Left renal pelvis (tissue), 4 donors: Measurements from ENCODE around the gene ADRM1. TPM values are rescaled to one million over a fixed set of nuclear protein-coding genes. Genes with fewer than 3 reads are reported as not detected.

Experiments
- DNase-seq, 4 donors: peaks; one replicate each; pipeline ENCODE4 v3.0.0-alpha.2; 2013; ENCODE audit warnings: low read depth in 4 of 4, low spot score in 3 of 4
- polyA plus RNA-seq, 4 donors: library from polyadenylated mRNA; unstranded; fragments of 120-200 nt; gene quantifications; one replicate each; pipeline ENCODE4 v1.2.1, GENCODE V29; 2013; ENCODE audit not compliant: insufficient read length in 4 of 4

Gene ADRM1
- polyA plus RNA-seq, 4 donors = 38.6 to 62.8 (median 43.8) TPM

DNA sequence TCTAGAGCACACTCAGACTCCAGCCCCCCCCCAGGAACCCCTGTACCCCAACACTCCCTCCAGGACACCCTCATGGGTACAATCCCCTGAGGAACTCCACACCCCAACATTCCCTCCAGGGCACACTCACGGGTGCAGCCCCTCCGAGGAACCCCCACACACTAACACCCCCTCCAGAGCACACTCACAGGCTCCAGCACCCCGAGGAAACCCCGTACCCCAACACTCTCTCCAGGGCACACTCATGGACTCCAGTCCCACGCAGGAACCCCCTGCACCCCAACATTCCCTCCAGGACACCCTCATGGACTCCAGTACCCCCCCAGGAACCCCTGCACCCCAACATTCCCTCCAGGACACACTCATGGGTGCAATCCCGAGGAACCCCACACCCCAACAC, 32.7 kb downstream of the ADRM1 start:
- no peak for DNase-seq

DNA sequence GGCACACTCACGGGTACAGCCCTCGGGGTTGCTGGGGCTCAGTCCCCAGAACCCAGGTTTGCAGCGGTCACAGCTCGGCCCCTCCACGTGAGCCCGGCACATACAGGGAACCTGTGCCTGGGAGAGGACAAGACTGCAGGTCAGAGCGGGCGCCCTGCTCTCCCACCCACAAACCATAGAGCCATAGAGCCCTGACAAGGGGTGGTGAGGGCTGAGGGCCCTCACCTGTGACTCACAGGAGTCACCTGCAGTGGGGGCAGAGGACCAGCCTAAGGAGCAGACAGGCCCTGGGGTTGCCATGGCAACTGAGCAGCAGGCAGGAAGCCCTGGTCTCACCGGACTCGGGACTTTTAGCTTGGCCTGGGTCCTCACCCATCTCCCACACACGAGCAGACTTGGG, 33.5 kb downstream of the ADRM1 start:
- DNase-seq = no peak

DNA sequence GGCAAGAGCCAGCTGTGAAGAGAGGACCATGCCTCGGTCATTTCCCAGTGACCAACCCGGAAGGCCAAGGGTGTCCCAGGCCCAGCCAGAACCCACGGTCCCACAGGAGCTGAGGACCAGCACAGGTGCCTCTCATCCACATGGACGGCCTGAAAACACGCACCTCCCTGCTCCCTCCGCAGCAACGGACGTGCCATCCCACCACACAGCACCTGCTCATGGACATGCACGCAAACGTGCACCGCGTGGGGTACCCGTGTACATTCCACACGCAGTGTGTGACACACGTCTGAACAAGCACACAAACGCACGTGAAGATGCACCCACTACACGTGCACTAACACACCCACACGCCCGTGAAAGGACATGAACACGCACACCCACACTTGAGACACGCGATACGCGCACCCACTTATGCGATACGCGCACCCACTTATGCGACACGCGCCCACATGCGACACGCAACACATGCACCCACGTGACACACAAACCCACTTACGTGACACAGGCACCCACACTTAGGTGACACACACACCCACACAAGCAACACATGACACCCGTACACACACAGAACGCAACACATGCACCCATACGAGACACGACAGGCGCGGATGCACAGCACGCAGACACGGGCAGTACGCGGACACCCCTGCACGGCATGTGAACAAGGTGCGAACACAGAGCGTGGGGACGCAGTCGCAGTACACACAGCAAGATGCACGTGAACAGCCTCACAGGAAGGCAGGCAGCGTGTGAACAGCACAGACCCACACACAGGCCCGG, 34.2 kb downstream of the ADRM1 start:
- no peak for DNase-seq

DNA sequence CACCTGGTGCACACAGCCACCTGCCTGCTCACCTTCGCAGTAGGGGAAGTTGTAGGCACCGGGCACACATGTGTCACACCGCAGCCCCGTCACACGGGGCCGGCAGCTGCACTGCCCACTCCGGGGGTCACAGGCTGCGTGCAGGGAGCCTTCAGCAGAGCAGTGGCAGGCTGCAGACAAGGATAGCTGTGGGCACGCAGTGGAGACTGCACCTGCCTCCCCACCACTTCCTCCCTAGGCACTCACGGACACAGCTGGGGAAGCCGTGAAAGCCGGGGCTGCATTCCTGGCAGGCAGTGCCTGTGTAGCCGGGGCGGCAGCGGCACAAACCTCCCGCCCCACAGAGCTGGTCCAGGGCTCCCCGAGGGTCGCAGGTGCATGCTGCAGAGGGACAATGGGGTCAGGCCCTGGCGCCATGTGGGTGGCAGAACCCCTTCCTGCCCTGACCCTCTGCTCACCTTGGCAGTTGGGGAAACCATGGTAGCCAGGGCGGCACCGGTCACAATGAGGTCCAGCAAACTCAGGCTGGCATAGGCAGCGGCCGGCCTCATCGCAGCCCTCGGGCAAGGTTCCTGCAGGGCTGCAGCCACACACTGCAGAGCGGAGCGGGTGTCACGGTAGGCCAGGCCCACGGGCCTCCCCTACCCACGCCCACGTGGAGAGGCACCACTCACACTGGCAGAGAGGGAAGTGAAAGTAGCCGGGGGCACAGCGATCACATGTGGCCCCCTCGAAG, 34.9 kb downstream of the ADRM1 start:
- no peak for DNase-seq

DNA sequence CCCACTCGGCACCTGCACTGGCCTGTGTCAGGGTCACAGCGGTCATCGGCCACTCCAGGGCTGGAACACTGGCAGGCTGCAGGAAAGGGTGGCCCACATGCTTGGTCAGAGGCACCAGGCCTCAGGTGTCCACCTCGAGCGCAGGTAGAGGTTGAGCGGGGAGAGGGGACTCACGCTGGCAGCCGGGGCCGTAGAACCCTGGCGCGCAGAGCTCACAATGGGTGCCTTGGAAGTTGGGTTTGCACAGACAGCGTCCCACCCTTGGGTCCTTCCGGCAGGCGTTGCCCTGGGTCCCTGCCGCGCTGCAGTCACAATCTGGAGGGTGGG, 35.5 kb downstream of the ADRM1 start:
- DNase-seq = no peak

DNA sequence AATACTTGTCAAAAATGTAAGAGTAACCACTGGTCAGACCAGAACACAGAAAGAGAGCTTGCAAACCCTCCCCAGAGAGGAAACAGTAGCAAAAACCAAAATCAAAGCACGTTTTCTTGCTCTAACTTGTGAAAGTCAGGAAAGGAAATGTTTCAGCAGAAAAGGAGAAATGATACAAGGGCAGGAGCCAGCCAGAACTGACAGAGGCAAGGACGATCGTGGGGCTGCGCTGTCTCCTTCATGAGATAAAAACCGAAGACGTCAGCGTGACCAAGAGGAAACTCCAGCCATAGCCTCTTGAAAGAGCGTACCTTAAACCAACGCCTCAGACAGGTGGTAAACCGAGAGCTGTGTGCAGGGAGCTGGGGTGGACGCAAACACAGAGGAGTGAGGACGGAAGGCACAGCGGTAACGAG, 36.9 kb downstream of the ADRM1 start:
- no peak for DNase-seq

DNA sequence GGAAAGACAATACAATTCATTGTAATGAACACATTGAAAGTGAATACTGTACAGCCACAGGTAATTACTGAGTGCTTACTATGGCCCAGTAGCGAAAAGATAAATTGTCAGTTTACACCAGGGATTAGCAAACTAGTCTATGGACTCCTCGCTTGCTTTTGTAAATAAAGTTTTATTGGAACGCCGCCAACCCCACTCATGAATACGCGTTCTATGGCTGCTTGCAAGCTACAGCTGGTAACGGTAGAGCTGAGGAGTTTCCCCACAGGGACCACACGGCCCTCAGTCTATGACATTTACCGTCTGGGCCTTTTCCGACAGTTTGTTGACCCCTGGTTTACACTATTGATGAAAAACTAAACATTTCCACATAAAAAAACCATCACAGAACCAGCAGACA, 40.1 kb downstream of the ADRM1 start:
- DNase-seq = no peak

DNA sequence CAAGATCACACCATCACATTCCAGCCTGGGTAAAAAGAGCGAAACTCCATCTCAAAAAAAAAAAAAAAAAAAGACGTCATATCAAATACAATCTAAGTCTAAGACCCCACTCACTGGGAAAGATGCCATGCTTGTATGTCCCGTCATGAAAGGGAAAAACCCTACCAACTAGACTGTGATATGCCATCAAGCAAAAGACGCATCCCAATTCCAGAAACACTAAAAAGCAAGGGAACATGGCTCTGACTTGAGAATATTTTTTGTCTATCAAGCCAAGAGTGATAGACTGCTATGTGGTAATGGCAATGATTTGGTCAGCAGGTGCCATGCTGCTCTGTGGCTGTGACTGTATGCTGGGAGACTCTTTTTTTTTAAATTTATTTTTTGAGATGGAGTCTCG, 41.3 kb downstream of the ADRM1 start:
- no peak for DNase-seq

DNA sequence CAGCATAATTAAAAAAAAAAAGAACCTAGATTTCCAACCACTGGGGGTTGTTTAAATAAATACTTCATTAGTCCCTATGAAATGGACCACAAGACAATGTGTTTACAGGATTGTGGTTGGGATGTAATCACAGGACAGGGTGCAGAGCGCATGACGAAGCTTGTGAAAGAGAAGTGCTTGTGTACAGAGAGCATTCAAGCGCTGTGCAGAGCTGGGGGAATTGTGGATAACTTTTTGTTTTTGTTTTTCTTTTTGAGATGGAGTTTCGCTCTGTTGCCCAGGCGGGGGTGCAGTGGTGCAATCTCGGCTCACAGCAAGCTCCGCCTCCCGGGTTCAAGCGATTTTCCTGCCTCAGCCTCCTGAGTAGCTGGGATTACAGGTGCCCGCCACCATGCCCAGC, 42.0 kb downstream of the ADRM1 start:
- DNase-seq = no peak

DNA sequence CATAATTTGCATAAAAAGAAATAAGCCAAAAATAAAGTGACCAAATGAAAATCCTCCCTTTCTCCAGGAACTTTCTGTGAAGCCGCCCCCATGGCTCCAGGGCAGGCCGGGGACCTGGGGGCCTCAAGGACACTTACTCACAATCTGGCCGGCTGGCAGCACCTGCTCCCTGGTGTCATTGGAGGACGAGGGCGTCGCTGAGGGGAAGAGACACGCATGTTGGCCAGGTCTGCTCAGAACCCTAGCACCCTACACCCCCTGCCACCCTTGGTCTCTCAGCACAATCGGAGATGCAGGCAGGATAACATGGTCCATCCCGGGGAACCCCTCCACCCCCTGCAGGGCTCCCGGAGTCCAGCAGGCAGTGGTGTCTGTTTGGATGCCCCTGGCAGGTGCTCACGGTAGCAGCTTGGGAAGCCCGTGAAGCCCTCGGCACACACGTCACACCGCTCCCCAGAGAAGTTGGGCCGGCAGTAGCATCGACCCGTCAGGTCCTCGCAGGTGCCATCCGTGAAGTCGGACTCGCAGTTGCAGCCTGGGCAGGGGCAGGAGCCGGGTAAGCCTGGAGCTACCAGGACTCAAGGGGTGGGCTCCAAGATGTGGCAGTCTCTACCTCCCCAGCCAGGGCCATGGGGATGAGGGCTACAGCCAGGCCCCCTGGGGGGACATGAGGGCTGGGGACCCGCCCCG, 43.0 kb downstream of the ADRM1 start:
- no peak for DNase-seq

DNA sequence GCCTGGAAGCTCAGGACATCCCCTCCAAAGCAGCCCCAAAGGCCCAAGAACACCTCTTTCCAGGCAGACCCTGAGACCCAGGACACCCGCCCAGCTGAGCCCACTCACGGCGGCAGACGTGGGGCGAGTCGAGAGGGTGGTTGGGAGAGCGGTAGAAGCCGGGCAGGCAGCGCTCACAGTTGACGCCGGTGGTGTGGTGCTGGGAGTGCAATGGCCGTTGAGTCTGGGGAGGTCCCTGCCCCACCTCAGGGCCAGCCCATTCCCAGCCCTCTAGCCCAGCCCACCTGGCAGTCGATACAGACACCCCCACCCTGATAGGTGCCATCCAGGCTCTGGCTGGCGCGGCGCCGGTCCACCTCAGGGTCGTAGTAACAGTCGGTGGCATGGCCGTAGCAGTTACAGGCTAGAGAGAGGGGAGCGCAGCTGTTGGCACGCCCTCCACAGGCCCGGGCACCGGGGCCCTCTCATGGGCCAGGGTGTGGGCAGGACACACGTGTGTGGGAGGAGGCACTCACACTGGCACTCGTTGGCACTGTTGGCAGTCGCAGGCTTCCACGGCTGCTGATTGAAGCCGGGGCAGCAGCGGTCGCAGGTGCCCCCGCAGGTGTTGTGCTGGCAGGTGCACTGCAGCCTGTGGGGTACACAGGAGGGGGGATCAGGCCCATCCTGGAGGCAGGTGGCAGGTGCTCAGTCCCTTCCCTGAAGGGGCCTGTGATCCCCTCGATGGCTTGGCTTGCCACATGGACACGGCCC, 43.8 kb downstream of the ADRM1 start:
- DNase-seq = no peak

DNA sequence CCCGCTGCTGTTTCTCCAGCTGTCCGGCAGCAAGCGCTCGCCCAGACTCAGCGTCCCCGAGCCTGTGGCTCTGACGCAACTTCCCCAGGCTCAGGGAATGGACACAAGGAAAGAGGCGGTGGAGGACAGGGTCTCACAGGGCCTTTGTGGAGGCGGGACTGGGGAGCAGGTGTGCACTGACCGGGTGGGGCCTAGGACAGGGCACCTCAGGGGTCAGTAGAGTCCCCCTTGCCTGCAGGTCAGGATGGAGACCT, 44.3 kb downstream of the ADRM1 start:
- no peak for DNase-seq

DNA sequence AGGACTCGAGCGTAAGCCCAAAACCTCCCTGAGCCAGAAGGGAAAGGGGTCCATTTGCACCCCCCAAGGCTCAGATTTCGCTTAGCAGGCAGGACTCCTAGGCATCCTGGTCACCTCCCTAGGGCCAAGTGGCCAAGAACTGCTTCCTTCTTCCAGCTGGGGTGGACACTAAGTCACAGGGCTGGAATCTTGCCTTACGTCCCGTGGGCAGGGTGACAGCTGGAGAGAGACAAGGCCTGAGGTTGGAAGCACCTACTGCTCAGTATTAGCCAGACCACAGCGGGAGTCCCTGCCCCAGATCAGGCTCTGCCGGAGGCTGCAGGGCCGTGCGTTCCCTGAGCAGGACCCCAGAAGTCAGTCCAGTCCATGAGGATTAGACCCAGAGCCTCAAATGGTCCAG, 44.6 kb downstream of the ADRM1 start:
- DNase-seq = no peak

DNA sequence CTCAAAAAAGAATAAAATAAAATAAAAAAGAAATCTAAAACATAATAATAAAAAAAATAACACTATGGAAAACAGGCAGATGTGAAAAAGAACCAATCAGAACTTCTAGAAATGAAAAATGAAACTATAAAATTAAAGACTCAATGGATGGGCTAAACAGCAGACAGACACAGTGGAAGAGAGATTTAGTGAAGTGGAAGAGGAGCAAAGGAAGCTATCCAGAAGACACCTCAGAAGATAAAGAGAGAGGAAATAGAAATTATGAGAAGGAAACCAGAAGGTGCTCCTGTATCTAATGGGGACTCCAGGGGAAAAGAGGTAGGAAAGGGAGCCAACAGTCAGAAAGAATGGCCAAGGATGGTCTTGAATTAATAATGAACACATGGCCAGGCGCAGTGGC, 45.8 kb downstream of the ADRM1 start:
- no peak for DNase-seq

DNA sequence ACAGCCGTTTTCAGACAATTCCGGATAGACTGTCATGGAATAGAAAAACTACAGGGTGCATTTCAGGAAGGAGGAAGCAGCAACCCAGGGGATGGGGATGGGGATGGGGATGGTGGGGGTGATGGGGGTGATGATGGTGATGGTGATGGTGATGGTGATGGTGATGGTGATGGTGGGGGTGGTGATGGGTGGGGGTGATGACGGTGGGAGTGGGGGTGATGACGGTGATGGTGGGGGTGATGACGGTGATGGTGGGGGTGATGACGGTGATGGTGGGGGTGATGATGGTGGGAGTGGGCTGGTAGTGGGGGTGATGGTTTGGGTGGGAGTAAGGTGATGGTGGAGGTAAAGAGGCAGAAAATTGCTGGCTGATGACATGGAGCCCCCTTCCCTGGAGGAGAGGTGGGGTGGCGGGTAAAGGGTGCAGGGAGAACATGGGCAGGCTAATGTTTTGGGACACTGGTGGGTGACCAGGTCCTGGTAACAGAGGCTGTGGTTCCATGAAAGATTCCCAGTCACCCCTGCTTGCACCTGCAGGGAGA, 46.8 kb downstream of the ADRM1 start:
- DNase-seq = no peak

DNA sequence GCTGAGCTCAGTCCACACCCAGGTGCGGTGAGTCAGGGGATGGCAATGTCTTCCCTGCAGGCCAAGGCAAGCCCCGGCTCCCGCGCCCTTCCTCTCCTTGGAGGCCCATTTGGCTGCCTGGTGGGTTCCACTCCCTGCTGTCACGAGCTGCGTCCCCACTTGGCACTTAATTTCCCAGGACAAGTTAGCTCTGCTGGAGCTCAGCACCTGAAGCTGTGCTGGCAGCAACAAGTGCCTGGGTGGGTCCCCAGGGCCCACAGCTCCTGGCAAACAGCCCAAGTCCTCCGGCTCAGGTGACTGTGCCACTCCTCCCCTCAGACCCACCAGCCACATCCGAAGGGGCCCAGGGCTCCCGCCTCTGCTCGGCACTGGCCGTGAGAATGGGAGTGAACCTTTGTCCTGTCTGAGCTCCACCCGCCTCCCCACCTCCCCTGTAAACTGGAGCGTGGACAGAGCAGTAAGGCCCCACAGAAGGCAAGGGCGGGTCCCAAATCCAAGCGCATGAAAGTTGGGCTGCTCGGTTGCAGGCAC, 47.4 kb downstream of the ADRM1 start:
- no peak for DNase-seq

DNA sequence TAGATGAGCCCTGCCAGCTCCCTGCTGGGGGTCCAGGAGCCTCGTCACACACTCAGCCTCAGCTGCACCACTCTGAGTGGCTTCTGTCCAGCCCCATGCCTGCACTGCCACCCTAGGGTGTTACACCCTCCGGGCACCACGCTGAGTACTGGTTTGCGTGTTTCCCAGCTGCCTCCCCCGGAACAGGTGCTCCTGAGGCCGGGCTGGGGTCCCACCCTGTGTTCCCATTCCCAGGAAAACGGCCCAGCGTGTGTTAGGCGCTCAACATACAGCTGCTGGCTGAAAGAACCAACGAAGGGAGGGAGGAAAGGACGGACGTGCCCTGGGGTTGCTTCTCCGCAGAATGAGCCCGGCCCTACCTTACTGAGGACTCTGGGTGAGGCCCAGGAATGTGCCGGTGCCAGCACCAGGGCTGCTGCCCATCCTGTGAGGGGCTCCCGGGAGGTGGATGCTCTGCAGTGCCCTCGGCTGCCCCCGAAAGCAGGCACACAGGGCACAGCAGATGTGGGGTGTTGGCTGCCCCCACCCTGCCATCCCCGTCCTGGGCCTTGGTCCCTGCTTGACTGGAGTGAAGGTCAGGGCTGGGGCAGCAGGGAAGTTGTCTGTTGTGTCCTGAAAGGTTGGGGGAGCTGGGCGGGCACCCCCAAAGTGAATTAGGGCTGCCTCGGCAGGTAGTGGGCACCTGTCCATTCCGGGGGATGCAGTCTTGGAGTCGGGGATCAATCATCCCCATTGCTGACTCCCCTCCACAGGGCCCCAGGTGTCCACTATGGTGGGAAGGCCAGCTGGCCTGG, 48.0 kb downstream of the ADRM1 start:
- DNase-seq = no peak

DNA sequence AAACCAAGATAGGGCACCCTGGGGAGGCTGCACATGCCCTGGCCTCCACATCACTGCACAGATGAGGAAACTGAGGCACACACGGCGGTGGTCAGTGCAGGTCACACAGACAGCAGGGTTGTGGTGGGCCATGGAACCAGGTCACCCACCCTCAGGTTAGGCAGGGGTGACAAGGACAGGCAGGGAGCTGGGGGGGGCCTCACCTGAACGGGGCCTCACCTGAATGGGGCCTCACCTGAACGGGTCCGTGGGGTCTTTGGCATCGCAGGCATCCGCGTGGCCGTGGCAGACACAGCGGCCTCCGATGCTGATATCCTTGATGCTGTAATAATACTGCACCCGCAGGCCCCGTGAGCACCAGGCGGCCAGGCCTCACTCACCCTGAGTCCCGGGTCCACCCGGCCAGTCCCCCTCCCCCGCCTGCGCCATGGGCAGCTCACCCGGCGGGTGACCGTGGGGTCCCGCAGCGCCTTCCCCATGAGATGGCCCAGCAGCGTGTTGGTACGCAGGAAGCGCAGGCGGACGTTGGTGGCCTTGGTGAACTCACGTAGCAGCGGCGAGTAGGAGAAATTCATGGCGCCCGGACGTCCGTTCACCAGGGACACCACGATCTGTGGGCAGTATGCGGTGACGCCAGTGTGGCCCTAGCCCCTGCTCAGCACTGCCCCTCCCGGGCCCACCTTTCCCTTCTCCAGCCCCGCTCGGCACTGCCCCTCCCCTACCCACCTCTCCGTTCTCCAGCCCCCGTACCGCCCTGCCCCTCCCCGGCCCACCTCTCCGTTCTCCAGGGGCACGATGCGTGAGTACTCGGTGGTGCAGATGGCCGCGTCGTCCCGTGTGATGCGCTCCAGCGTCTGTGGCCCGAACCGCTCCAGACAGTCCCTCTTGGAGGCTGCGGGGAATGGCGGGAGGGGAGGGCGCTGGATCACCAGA, 48.9 kb downstream of the ADRM1 start:
- no peak for DNase-seq
